HK-2 (cell line): ENCODE measurements around the gene RSRP1.
A peak's percentile ranks its signal among the peaks of the same experiment; 100 is the strongest.
"Not testable (repeated sequence)": the region's sequence is repeated elsewhere in the genome, so short reads cannot be mapped to it uniquely, and the experiment has no call there.

Experiments
- DNase-seq: peaks from one replicate; pipeline ENCODE4 v3.0.0-alpha.2; 2018; ENCODE audit not compliant: unreplicated experiment

RSRP1 gene

GRCh38 chr1:25247024-25247828 lies at the start of gene RSRP1:
Gene RSRP1 (minus strand): TSS chr1:25247454. CDS start chr1:25246963, 491 bp downstream.
- DNase-seq = peak; percentile 100

GRCh38 chr1:25296501-25296900 lies 49.2 kb upstream of the RSRP1 start:
- DNase-seq = not testable (repeated sequence)

GRCh38 chr1:25294889-25295826 lies 47.9 kb upstream of the RSRP1 start:
- DNase-seq = not testable (repeated sequence)

- DNase-seq = not testable (repeated sequence)
Observed at GRCh38 chr1:25293426-25293825, 46.2 kb upstream of the RSRP1 start.

GRCh38 chr1:25290043-25290442 lies 42.8 kb upstream of the RSRP1 start:
- DNase-seq = not testable (repeated sequence)

GRCh38 chr1:25288573-25289101 lies 41.4 kb upstream of the RSRP1 start:
- DNase-seq = not testable (repeated sequence)

- not testable (repeated sequence) for DNase-seq
Observed at GRCh38 chr1:25287164-25287563, 39.9 kb upstream of the RSRP1 start.

GRCh38 chr1:25285862-25286261 lies 38.6 kb upstream of the RSRP1 start:
- not testable (repeated sequence) for DNase-seq

GRCh38 chr1:25279693-25280111 lies 32.4 kb upstream of the RSRP1 start:
- not testable (repeated sequence) for DNase-seq

- DNase-seq = not testable (repeated sequence)
Observed at GRCh38 chr1:25278790-25279189, 31.5 kb upstream of the RSRP1 start.

GRCh38 chr1:25278358-25278757 lies 31.1 kb upstream of the RSRP1 start:
- DNase-seq = not testable (repeated sequence)

GRCh38 chr1:25277295-25277694 lies 30.0 kb upstream of the RSRP1 start:
- not testable (repeated sequence) for DNase-seq

- DNase-seq = not testable (repeated sequence)
Observed at GRCh38 chr1:25275648-25276047, 28.4 kb upstream of the RSRP1 start.

GRCh38 chr1:25272238-25272637 lies 25.0 kb upstream of the RSRP1 start, which contains the start of gene RHD:
Gene RHD (plus strand): TSS chr1:25272509. CDS start chr1:25272548, 39 bp downstream.
- not testable (repeated sequence) for DNase-seq

- DNase-seq = not testable (repeated sequence)
Observed at GRCh38 chr1:25268143-25268760, 21.0 kb upstream of the RSRP1 start.

- DNase-seq = peak; percentile 46
Observed at GRCh38 chr1:25267288-25268142, 20.3 kb upstream of the RSRP1 start.

- DNase-seq = not testable (repeated sequence)
Observed at GRCh38 chr1:25266554-25267287, 19.5 kb upstream of the RSRP1 start.

GRCh38 chr1:25260336-25260735 lies 13.1 kb upstream of the RSRP1 start:
- not testable (repeated sequence) for DNase-seq

- DNase-seq = not testable (repeated sequence)
Observed at GRCh38 chr1:25259813-25260212, 12.6 kb upstream of the RSRP1 start.

- DNase-seq = no peak
Observed at GRCh38 chr1:25257196-25257595, 9.9 kb upstream of the RSRP1 start.
